HG02885 (cell line): ENCODE results near the gene RUNX2.
"Not testable (repeated sequence)": the region's sequence is repeated elsewhere in the genome, so short reads cannot be mapped to it uniquely, and the experiment has no call there.

Experiments
- ATAC-seq: cut with Tn5 transposase; IDR thresholded peaks from one replicate; pipeline ENCODE4 v1.9.1; 2021; ENCODE audit warnings: mild to moderate bottlenecking; ENCODE audit not compliant: unreplicated experiment, poor library complexity

Gene RUNX2

GRCh38 chr6:45448417-45449389 lies 120.6 kb downstream of the RUNX2 start:
- no peak for ATAC-seq

- ATAC-seq, result no peak
Observed at GRCh38 chr6:45450132-45450531, 122.0 kb downstream of the RUNX2 start.

- ATAC-seq, result no peak
Observed at GRCh38 chr6:45450831-45451230, 122.7 kb downstream of the RUNX2 start.

GRCh38 chr6:45454008-45454911 lies 126.1 kb downstream of the RUNX2 start:
- ATAC-seq, result no peak

- no peak for ATAC-seq
Observed at GRCh38 chr6:45455408-45455807, 127.3 kb downstream of the RUNX2 start.

GRCh38 chr6:45457141-45457540 lies 129.0 kb downstream of the RUNX2 start:
- ATAC-seq, result no peak

GRCh38 chr6:45458672-45459071 lies 130.5 kb downstream of the RUNX2 start:
- no peak for ATAC-seq

GRCh38 chr6:45460166-45460565 lies 132.0 kb downstream of the RUNX2 start:
- no peak for ATAC-seq

- no peak for ATAC-seq
Observed at GRCh38 chr6:45461486-45461885, 133.4 kb downstream of the RUNX2 start.

GRCh38 chr6:45462190-45463134 lies 134.3 kb downstream of the RUNX2 start:
- ATAC-seq, result no peak

- no peak for ATAC-seq
Observed at GRCh38 chr6:45464685-45465084, 136.6 kb downstream of the RUNX2 start.

GRCh38 chr6:45466686-45467085 lies 138.6 kb downstream of the RUNX2 start:
- no peak for ATAC-seq

- not testable (repeated sequence) for ATAC-seq
Observed at GRCh38 chr6:45467417-45467816, 139.3 kb downstream of the RUNX2 start.

GRCh38 chr6:45467853-45468252 lies 139.7 kb downstream of the RUNX2 start:
- no peak for ATAC-seq

GRCh38 chr6:45469663-45470062 lies 141.5 kb downstream of the RUNX2 start:
- no peak for ATAC-seq

GRCh38 chr6:45470131-45470738 lies 142.1 kb downstream of the RUNX2 start:
- no peak for ATAC-seq

- ATAC-seq, result no peak
Observed at GRCh38 chr6:45472382-45472781, 144.3 kb downstream of the RUNX2 start.

GRCh38 chr6:45473121-45473993 lies 145.2 kb downstream of the RUNX2 start:
- ATAC-seq, result no peak

- no peak for ATAC-seq
Observed at GRCh38 chr6:45474376-45474775, 146.2 kb downstream of the RUNX2 start.
